HG03280 (cell line): ENCODE results near the gene ESRP2.

ENCODE experiments used
- ATAC-seq: cut with Tn5 transposase; IDR thresholded peaks from one replicate; pipeline ENCODE4 v1.9.1; 2021; ENCODE audit warnings: mild to moderate bottlenecking, moderate library complexity; ENCODE audit not compliant: unreplicated experiment

Gene ESRP2

GRCh38 chr16:68235887-68236136 is at the start of gene ESRP2:
Gene ESRP2, minus strand, starts transcription at chr16:68236127. Its CDS starts 82 bp downstream, at chr16:68236045.
- ATAC-seq: no peak

GRCh38 chr16:68285683-68286082 is 49.8 kb upstream of the ESRP2 start:
- no peak for ATAC-seq

- peak; percentile 56 for ATAC-seq
Measured at GRCh38 chr16:68284847-68285246, 48.9 kb upstream of the ESRP2 start.

GRCh38 chr16:68283801-68284598 is 48.1 kb upstream of the ESRP2 start:
- peak; percentile 33 for ATAC-seq

- no peak for ATAC-seq
Measured at GRCh38 chr16:68283346-68283745, 47.4 kb upstream of the ESRP2 start.

GRCh38 chr16:68282064-68282452 is 46.1 kb upstream of the ESRP2 start:
- no peak for ATAC-seq

- no peak for ATAC-seq
Measured at GRCh38 chr16:68281368-68282063, 45.6 kb upstream of the ESRP2 start.

GRCh38 chr16:68279726-68280558 is 44.0 kb upstream of the ESRP2 start:
- no peak for ATAC-seq

GRCh38 chr16:68276223-68276622 is 40.3 kb upstream of the ESRP2 start:
- ATAC-seq: no peak

- peak; percentile 70 for ATAC-seq
Measured at GRCh38 chr16:68275611-68276191, 39.8 kb upstream of the ESRP2 start.

GRCh38 chr16:68274441-68274840 is 38.5 kb upstream of the ESRP2 start:
- no peak for ATAC-seq

GRCh38 chr16:68273896-68274295 is 38.0 kb upstream of the ESRP2 start:
- no peak for ATAC-seq

- ATAC-seq: no peak
Measured at GRCh38 chr16:68273459-68273858, 37.5 kb upstream of the ESRP2 start.

- no peak for ATAC-seq
Measured at GRCh38 chr16:68272507-68273209, 36.7 kb upstream of the ESRP2 start.

GRCh38 chr16:68270353-68270752 is 34.4 kb upstream of the ESRP2 start:
- ATAC-seq: no peak

GRCh38 chr16:68269793-68270192 is 33.9 kb upstream of the ESRP2 start:
- no peak for ATAC-seq

- no peak for ATAC-seq
Measured at GRCh38 chr16:68267612-68268405, 31.9 kb upstream of the ESRP2 start.

GRCh38 chr16:68265078-68265920 is 29.4 kb upstream of the ESRP2 start:
- peak; percentile 12 for ATAC-seq
